HEK293T (cell line): Measurements from ENCODE around the gene LYPD8.
"Not testable (repeated sequence)": the region's sequence is repeated elsewhere in the genome, so short reads cannot be mapped to it uniquely, and the experiment has no call there.

Source experiments
- CTCF ChIA-PET: fragments of 350-600 bp; formaldehyde crosslinking; extraction: SDS; loops from one replicate; lab custom pipeline; 2021; ENCODE audit warnings: antibody characterized with exemption, inconsistent platforms; lab: Yijun Ruan, JAX
- POLR2A ChIA-PET: fragments of 350-600 bp; formaldehyde crosslinking; extraction: SDS; loops from one replicate; lab custom pipeline; 2020; ENCODE audit warnings: antibody characterized with exemption, inconsistent platforms; lab: Yijun Ruan, JAX
- DNase-seq: peaks from one replicate; pipeline ENCODE4 v3.0.0; 2012; ENCODE audit warnings: mixed read lengths; ENCODE audit errors: extremely low spot score
- ARNT ChIP-seq: fragments of 450-650 bp; IDR thresholded peaks from 2 replicates; pipeline ENCODE4 v1.6.1; 2017; ENCODE audit warnings: mild to moderate bottlenecking
- BHLHE40 ChIP-seq: fragments of 450-650 bp; IDR thresholded peaks from 2 replicates; pipeline ENCODE4 v1.6.1; 2016; ENCODE audit warnings: mild to moderate bottlenecking, moderate library complexity, borderline replicate concordance
- CTBP1 ChIP-seq: fragments of 450-650 bp; IDR thresholded peaks from 2 replicates; pipeline ENCODE4 v1.6.1; 2016; ENCODE audit warnings: borderline replicate concordance
- ELF4 ChIP-seq: fragments of 450-650 bp; IDR thresholded peaks from 2 replicates; pipeline ENCODE4 v1.6.1; 2017; ENCODE audit warnings: antibody characterized with exemption
- FOXA1 ChIP-seq: fragments of 450-650 bp; IDR thresholded peaks from 2 replicates; pipeline ENCODE4 v1.6.1; 2016; ENCODE audit warnings: mild to moderate bottlenecking
- FOXK2 ChIP-seq: fragments of 450-650 bp; IDR thresholded peaks from 2 replicates; pipeline ENCODE4 v1.6.1; 2016; ENCODE audit warnings: mild to moderate bottlenecking
- FOXM1 ChIP-seq: fragments of 450-650 bp; IDR thresholded peaks from 2 replicates; pipeline ENCODE4 v1.6.1; 2017; ENCODE audit warnings: mild to moderate bottlenecking, borderline replicate concordance
- HDGF ChIP-seq: fragments of 450-650 bp; IDR thresholded peaks from 2 replicates; pipeline ENCODE4 v1.6.1; 2017; ENCODE audit warnings: antibody characterized with exemption, borderline replicate concordance
- L3MBTL2 ChIP-seq: fragments of 450-650 bp; conservative IDR thresholded peaks from 2 replicates; pipeline ENCODE4 v1.6.1; 2016; ENCODE audit warnings: mild to moderate bottlenecking
- LEF1 ChIP-seq: fragments of 450-650 bp; IDR thresholded peaks from 2 replicates; pipeline ENCODE4 v1.6.1; 2017; ENCODE audit warnings: mild to moderate bottlenecking, borderline replicate concordance
- NFRKB ChIP-seq: fragments of 450-650 bp; IDR thresholded peaks from 2 replicates; pipeline ENCODE4 v1.6.1; 2016; ENCODE audit warnings: mild to moderate bottlenecking, moderate library complexity
- SP1 ChIP-seq: fragments of 450-650 bp; IDR thresholded peaks from 2 replicates; pipeline ENCODE4 v1.6.1; 2017
- SUZ12 ChIP-seq: fragments of 450-650 bp; IDR thresholded peaks from 2 replicates; pipeline ENCODE4 v1.6.1; 2016; ENCODE audit warnings: mild to moderate bottlenecking
- TARDBP ChIP-seq: fragments of 450-650 bp; IDR thresholded peaks from 2 replicates; pipeline ENCODE4 v1.6.1; 2016
- ZNF384 ChIP-seq: fragments of 450-650 bp; IDR thresholded peaks from 2 replicates; pipeline ENCODE4 v1.6.1; 2016
- TF ChIP-seq, protein P1 (sequence below): fragments of 450-650 bp; IDR thresholded peaks from 2 replicates; pipeline ENCODE4 v1.6.1; 2016

The LYPD8 gene, protein sequence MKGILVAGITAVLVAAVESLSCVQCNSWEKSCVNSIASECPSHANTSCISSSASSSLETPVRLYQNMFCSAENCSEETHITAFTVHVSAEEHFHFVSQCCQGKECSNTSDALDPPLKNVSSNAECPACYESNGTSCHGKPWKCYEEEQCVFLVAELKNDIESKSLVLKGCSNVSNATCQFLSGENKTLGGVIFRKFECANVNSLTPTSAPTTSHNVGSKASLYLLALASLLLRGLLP

DNA sequence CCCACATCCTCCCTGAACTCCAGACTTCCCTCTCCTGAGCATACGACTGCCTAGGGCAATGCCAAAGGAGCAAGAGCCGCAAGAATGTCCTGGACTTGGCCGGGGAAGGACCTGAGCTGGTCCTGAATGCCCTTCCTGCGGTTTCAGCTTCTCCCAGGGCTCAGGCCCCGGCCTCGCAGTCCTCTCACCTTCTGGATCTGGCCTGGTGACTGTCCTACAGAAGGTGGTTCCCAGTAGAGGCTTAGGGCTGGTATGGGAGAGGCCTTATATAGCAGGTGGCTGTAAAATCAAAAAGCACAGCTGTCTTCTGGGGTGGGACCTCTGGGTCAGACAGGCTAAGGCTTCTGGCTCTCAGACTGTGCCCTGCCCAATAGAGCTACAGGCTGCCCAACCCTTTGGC, at the start of gene LYPD8:
Gene LYPD8 (minus strand): TSS at position 243 of the 400 bp plus-strand sequence. CDS start 4,678 bp downstream, outside the sequence.
- CTCF ChIA-PET: interaction anchor here (0.6 kb wide), 1 partner anchor 67 kb away, joined by 5 read pairs; no protein-coding TSS in a partner anchor
- no peak for TF ChIP-seq SP1
- POLR2A ChIA-PET: no interaction called here
- DNase-seq: no peak

DNA sequence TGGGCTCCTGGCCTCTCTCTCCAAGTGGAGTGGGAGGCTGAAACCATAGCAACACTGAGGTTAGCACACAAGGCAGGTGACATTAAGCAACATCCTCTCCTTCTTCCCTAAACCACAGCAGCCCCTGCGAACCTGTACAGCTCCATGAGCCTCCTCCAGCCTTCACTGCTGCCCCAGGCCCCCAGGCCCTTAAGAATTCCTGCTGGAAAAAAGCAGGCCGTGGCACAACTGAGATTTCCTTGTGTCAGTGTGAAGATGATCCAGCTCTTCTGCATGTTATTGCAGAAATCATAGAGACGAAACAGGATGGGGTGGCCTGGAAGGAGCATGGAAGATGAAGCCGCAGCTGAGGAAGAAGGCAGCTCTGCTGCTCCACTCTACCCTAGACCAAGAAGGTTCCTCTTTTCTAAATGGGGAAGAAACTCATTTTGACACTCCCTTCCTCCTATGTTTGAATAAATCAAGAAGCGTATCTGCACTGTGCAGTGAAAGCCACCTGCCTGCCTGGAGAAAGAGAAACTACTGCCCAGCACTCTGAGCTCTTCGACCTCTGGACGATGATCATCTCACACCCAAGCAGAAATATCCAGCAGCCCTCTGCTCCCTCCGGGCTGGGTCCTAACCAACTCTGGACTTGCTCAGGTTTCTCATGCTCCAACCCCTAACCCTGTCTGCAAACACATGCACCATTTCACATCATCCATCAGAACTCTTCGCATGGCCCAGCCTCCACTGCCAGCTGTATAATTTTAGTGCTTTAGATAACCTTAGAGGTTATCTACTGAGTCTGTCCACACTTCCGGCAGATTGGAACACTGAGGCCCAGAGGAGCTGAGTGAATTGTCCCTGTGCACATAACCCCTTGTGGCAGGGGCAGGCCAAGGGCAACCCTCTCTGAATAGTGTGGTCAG, 49.5 kb upstream of the LYPD8 start:
- ChIA-PET CTCF (no interaction called here), POLR2A (interaction anchor here (0.7 kb wide), 1 partner anchor 12 kb away, joined by 3 read pairs; no protein-coding TSS in a partner anchor)
- TF ChIP-seq HDGF (no peak), ZNF384 (no peak), NFRKB (no peak)
- TF ChIP-seq, protein P1, sequence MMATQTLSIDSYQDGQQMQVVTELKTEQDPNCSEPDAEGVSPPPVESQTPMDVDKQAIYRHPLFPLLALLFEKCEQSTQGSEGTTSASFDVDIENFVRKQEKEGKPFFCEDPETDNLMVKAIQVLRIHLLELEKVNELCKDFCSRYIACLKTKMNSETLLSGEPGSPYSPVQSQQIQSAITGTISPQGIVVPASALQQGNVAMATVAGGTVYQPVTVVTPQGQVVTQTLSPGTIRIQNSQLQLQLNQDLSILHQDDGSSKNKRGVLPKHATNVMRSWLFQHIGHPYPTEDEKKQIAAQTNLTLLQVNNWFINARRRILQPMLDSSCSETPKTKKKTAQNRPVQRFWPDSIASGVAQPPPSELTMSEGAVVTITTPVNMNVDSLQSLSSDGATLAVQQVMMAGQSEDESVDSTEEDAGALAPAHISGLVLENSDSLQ: no peak
- no peak for DNase-seq

DNA sequence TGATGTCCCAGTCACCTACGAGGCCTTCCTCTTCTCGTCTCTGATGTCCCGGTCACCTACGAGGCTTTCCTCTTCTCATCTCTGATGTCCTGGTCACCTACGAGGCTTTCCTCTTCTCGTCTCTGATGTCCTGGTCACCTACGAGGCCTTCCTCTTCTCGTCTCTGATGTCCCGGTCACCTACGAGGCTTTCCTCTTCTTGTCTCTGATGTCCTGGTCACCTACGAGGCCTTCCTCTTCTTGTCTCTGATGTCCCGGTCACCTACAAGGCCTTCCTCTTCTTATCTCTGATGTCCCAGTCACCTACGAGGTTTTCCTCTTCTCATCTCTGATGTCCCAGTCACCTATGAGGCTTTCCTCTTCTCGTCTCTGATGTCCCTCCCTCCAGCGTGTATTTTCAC, 47.9 kb upstream of the LYPD8 start:
- DNase-seq, CTCF ChIA-PET: not testable (repeated sequence)
- POLR2A ChIA-PET: interaction anchor here (0.7 kb wide), 1 partner anchor 10 kb away, joined by 3 read pairs; no protein-coding TSS in a partner anchor

DNA sequence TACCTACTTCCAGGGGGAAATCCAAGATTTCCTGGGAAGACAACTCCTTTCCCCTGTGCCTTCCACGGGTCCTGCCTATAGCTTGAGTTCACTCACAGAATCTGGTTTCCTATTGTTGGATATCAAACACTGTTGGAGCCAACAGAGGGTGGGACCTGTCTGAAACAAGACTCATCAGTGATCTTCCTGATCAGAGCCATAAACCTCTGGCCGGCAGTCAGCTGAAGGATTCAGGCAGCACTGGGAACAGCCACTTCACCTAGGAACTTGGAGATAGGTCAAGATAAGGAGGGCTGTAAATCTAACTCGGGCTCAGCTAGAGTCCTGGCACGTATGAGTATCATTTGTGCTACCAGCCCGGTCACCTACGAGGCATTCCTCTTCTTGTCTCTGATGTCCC, 46.9 kb upstream of the LYPD8 start:
- POLR2A ChIA-PET: no interaction called here
- no peak for DNase-seq
- TF ChIP-seq ELF4: no peak
- TF ChIP-seq, protein P1: no peak
- no peak for TF ChIP-seq L3MBTL2
- TF ChIP-seq SP1: no peak
- TF ChIP-seq ZNF384: no peak
- TF ChIP-seq FOXA1: no peak
- TF ChIP-seq LEF1: no peak
- TF ChIP-seq NFRKB: no peak
- no peak for TF ChIP-seq HDGF
- TF ChIP-seq FOXK2: no peak
- no peak for TF ChIP-seq BHLHE40
- CTCF ChIA-PET: no interaction called here

DNA sequence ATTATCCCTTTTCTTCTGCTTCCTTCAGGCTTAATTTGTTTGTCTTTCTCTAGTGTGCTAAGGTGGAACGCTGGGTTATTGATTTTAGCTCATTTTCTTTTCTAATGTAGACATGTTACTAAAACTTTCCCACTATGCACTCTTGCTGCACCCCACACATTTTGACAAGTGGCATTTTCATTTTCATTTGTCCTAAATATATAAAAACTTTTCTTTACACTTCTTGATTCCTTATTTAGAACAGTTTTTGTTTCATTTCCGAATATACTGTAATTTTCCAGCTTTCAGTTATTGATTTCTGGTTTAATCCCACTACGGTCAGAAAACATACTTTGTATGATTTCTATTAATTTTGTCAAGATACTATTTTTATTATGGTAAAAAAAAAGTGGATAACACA, 44.9 kb upstream of the LYPD8 start:
- POLR2A ChIA-PET: no interaction called here
- TF ChIP-seq CTBP1: no peak
- no peak for TF ChIP-seq LEF1
- no peak for TF ChIP-seq ZNF384
- TF ChIP-seq FOXM1: no peak
- TF ChIP-seq, protein P1: no peak
- TF ChIP-seq ELF4: no peak
- TF ChIP-seq FOXK2: no peak
- no peak for TF ChIP-seq TARDBP
- no peak for TF ChIP-seq FOXA1
- TF ChIP-seq BHLHE40: no peak
- no peak for TF ChIP-seq SP1
- no peak for TF ChIP-seq L3MBTL2
- no peak for TF ChIP-seq NFRKB
- DNase-seq: no peak
- CTCF ChIA-PET: no interaction called here

DNA sequence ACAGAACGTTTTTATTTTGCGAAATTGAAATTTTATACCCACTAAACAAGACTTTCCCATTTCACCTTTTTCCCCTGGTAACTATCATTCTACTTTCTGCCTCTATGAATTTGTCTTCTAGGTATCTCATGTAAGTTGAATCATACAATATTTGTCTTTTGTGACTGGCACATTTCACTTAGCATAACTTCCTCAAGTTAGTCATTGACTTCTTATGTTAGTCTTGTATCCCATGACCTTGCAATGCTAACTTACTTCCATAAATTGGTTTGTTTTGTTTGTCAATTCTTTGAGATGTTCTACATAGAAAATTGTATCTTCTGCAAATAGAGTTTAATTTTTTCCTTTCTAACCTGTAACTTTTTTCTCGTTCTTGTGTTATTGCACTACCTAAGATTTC, 43.2 kb upstream of the LYPD8 start:
- POLR2A ChIA-PET: no interaction called here
- no peak for DNase-seq
- CTCF ChIA-PET: no interaction called here
- TF ChIP-seq NFRKB (no peak), ELF4 (no peak), ZNF384 (no peak), SUZ12 (no peak), FOXM1 (no peak), FOXA1 (no peak), TARDBP (no peak), SP1 (no peak), ARNT (no peak), L3MBTL2 (no peak), HDGF (no peak), FOXK2 (no peak), CTBP1 (no peak), BHLHE40 (no peak), LEF1 (no peak)
- TF ChIP-seq, protein P1: no peak

DNA sequence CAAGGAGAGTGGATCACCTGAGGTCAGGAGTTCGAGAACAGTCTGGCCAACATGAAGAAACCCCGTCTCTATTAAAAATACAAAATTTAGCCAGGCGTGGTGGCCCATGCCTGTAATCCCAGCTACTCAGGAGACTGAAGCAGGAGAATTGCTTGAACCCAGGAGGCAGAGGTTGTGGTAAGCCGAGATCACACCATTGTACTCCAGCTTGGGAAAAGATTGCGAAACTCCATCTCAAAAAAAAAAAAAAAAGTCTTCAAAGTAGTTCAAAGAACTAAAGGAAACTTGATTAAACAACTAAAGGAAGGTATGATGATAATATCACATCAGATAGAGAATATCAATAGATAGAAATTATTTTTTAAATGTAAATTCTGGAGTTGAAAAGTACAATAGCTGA, 39.1 kb upstream of the LYPD8 start:
- POLR2A ChIA-PET: not testable (repeated sequence)

More for the DNA sequence above, 39.1 kb upstream of the LYPD8 start:
- DNase-seq, CTCF ChIA-PET: not testable (repeated sequence)
